NCI-H2029 (cell line): ENCODE data around the gene BCAP31.
"Not testable (repeated sequence)": the region's sequence is repeated elsewhere in the genome, so short reads cannot be mapped to it uniquely, and the experiment has no call there.

Experiments used
- DNase-seq: peaks from one replicate; lab custom pipeline; 2025; lab: John Stamatoyannopoulos, UW

The BCAP31 gene

GRCh38 chrX:153694687-153695270 lies 29.4 kb downstream of the BCAP31 start:
- no peak for DNase-seq

- not testable (repeated sequence) for DNase-seq
Observed at GRCh38 chrX:153694256-153694655, 29.9 kb downstream of the BCAP31 start.

- DNase-seq = no peak
Observed at GRCh38 chrX:153693216-153694086, 30.7 kb downstream of the BCAP31 start.

GRCh38 chrX:153692611-153693156 lies 31.5 kb downstream of the BCAP31 start:
- DNase-seq = no peak

GRCh38 chrX:153692003-153692402 lies 32.2 kb downstream of the BCAP31 start:
- no peak for DNase-seq

- DNase-seq = not testable (repeated sequence)
Observed at GRCh38 chrX:153691032-153691827, 33.0 kb downstream of the BCAP31 start.

- DNase-seq = no peak
Observed at GRCh38 chrX:153690466-153690865, 33.7 kb downstream of the BCAP31 start.

- DNase-seq = no peak
Observed at GRCh38 chrX:153689654-153690465, 34.3 kb downstream of the BCAP31 start.

GRCh38 chrX:153688911-153689590 lies 35.1 kb downstream of the BCAP31 start:
- DNase-seq = no peak

GRCh38 chrX:153688506-153688905 lies 35.7 kb downstream of the BCAP31 start:
- no peak for DNase-seq

GRCh38 chrX:153688071-153688470 lies 36.1 kb downstream of the BCAP31 start:
- DNase-seq = no peak

- peak; percentile 24 for DNase-seq
Observed at GRCh38 chrX:153687121-153688039, 36.8 kb downstream of the BCAP31 start, which contains the start of gene SLC6A8. Gene SLC6A8, plus strand, starts transcription at chrX:153687926. Its CDS starts 649 bp downstream, at chrX:153688575.

GRCh38 chrX:153686711-153687110 lies 37.5 kb downstream of the BCAP31 start:
- DNase-seq = no peak

- DNase-seq = no peak
Observed at GRCh38 chrX:153685751-153686696, 38.2 kb downstream of the BCAP31 start.

GRCh38 chrX:153685156-153685536 lies 39.0 kb downstream of the BCAP31 start:
- no peak for DNase-seq

GRCh38 chrX:153684467-153685155 lies 39.6 kb downstream of the BCAP31 start:
- DNase-seq = no peak

- DNase-seq = not testable (repeated sequence)
Observed at GRCh38 chrX:153683486-153683885, 40.7 kb downstream of the BCAP31 start.

- DNase-seq = no peak
Observed at GRCh38 chrX:153681175-153681574, 43.0 kb downstream of the BCAP31 start.
